WI38 (cell line): ENCODE results near the gene RPL22L1.
"Not testable (repeated sequence)": the region's sequence is repeated elsewhere in the genome, so short reads cannot be mapped to it uniquely, and the experiment has no call there.

Experiments
- H3K4me3 ChIP-seq: 2 replicates; pipeline ENCODE4 v1.5.1; 2011; ENCODE audit warnings: low read depth, mild to moderate bottlenecking, control low read depth, low read length
- CTCF ChIP-seq: IDR thresholded peaks from 2 replicates; pipeline ENCODE4 v1.5.1; 2012; ENCODE audit warnings: low read depth, mild to moderate bottlenecking, control low read depth, low read length

RPL22L1 gene

GRCh38 chr3:170908235-170909116 lies 38.5 kb upstream of the RPL22L1 start, which contains the start of gene EIF5A2:
Gene EIF5A2 (minus strand): TSS chr3:170908637. CDS start chr3:170907806, 831 bp downstream.
- no peak for TF ChIP-seq CTCF
- H3K4me3 ChIP-seq, result peak within 1 kb of the TSS; percentile 81

GRCh38 chr3:170907637-170908234 lies 37.7 kb upstream of the RPL22L1 start:
- TF ChIP-seq CTCF, result no peak
- peak overlapping the region; percentile 81 for H3K4me3 ChIP-seq

GRCh38 chr3:170905862-170906261 lies 35.9 kb upstream of the RPL22L1 start:
- no peak overlapping the region for H3K4me3 ChIP-seq
- TF ChIP-seq CTCF, result no peak

GRCh38 chr3:170903123-170903522 lies 33.1 kb upstream of the RPL22L1 start:
- H3K4me3 ChIP-seq, result no peak overlapping the region
- TF ChIP-seq CTCF, result no peak

GRCh38 chr3:170899455-170899854 lies 29.5 kb upstream of the RPL22L1 start:
- TF ChIP-seq CTCF, result no peak
- no peak overlapping the region for H3K4me3 ChIP-seq

GRCh38 chr3:170897978-170898377 lies 28.0 kb upstream of the RPL22L1 start:
- TF ChIP-seq CTCF, result no peak
- H3K4me3 ChIP-seq, result no peak overlapping the region

GRCh38 chr3:170897199-170897598 lies 27.2 kb upstream of the RPL22L1 start:
- not testable (repeated sequence) for H3K4me3 ChIP-seq
